ENCODE results near the gene TPRA1.

The TPRA1 gene

GRCh38 chr3:127588806-127589577 lies 1.5 kb downstream of the TPRA1 start:
- no peak for DNase-seq

- no peak for DNase-seq
Observed at GRCh38 chr3:127587876-127588275, 2.7 kb downstream of the TPRA1 start.

DNA sequence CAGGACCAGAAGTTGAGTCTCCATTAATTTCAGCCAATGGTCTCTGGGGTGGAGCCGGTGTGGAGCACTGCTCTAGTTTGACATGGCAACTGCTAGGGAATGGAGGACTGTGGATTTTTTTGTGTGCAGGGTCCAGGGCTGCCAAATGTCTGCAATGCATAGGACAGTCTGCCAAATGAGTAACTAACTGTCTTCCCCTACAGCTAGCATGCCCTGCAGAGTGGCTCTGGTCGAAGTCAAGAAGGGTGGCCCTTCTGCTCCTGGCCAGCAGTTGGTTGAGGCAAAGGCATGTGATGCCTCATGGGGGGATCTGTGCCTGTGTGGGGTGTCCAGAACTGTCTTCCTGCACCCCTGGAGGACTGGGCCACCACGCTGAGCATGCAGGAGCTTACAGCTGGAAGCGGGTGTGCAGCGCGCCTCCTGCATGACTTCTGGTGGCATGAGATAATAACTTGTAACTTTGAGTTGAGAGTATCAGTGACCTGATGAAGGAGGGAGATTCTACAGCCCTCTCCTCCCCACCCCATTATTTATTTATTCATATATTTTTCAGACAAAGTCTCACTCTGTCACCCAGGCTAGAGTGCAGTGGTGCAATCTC lies 4.6 kb downstream of the TPRA1 start:
- DNase-seq, result no peak

DNA sequence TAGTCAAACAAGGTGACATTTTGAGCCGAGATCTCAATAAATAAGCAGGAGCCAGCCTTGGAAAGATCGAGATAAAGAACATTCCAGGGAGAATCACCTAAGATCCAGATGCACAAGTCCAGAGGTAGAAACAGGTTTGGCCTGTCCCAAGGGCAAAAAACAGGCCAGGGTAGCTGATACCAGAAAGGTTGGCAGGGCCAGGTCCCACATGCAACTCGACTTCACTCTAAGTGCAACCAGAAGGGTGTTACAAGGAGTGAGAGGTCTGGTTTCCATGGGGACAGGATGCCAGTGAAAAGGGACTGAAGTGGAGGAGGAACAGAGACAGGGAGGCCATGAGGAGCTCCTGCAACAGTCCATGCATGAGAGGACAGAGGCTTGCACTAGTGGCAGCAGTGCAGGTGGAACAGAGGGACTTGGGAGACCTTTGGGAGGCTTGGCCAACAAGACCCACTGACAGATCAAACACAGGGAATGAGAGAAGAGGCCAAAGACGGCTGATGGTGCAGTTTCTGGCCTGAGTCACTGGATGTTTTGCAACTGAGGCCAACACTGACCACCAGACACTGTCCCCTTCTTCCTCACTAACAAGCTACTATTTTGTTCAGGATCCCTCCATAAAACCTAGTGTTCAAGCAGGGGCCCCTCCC lies 5.2 kb downstream of the TPRA1 start:
- no peak for DNase-seq

GRCh38 chr3:127584734-127585133 lies 5.8 kb downstream of the TPRA1 start:
- DNase-seq, result no peak

DNA sequence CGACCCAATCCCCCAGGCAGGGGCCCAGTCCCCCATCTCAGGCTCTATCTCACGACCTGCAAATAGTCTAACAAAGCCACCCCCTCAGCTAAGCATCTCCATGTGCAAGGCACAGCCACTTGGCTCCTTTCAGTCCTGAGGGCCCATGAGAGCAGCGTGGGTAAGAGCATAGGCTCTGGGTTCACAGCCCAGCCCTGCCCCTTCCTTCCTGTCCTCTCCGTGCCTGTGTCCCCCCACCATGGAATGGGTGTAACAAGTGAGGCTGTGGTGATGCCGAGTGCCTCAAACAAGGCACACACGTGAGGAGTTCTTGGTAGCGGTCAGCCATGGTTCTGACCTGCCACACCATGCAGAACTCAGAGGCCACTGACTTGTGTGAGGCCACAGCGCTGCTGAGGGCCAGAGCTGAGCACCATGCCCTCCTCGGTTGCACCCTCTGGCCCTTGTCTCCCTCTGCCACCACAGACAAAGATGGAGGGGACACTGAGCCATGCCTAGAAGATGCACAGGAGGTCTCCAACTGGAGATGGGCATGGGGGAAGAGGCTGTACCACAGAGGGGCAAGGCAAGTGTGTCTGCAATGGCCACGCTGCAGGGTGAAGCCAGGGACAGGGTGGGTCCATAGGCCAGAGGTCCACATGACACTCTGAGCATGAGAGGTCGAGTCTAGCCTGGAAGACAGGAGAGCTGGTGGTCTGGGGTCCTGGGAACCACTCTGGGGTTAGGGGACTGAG lies 10.0 kb downstream of the TPRA1 start:
- no peak for DNase-seq

- no peak for DNase-seq
Observed at GRCh38 chr3:127578802-127579201, 11.7 kb downstream of the TPRA1 start.

DNA sequence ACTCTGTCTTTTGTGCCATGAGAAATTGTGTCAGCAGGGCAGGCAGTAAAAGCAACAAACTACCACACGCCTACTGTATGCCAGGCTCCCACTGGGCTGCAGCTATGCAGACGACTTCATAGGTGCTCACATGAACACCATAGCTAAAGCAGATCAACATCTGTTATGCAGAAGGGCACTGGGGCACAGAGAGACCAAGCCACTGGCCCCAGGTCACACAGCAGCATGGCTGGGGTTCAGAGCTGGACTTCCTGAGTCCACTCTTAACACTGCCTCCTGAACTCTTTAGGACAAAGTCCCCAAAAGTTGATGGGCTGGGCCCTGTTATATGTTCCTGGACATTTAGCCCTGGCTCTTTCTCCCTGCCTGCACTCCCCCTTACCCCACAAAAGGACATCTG lies 12.4 kb downstream of the TPRA1 start:
- no peak for DNase-seq

- DNase-seq, result no peak
Observed at GRCh38 chr3:127577448-127577847, 13.1 kb downstream of the TPRA1 start.

DNA sequence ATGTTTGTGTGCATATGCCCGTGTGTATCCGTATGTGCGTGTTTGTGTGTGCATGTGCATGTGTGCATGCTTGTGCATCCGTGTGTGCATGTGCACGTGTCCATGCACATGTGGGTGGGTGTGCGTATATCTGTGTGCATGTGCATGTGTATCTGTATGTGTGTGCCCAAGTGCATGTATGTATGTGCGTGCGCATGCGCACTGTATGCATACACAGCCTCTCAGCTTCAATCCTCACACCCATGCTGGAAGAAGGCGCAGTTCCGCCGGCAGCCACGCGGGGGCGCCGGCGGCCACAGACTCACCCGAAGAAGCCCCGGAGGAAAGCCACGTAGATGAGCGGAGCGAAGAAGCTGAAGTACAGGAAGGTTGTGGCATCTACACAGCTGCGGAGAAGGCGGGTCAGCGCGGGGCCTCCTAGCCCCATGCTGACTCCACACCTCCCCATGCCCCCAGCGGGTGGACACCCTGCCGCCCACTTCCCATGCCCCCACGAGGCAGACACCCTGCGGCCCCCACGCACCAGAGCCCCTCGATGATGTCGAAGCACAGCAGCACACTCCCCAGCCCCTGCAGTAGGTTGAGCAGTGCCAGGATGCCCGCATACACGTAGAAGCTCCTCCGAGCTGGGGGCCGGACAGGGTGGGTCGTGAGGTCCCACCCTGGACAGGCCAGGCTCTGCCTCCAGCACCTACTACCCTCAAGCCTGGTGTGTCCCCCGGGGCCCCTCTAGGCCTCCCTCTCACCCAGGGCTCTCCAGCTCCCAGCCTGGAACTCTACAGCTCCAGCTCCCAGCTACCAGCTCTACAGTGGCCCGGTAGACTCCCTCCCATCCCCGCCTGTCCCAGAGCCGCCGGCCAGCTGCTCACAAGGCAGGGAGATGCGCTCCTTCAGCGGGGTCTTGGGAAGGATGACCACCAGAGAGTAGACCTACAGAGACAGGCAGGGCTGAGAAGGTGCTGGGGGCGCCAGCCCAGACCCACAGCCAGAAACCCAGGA lies 15.4 kb downstream of the TPRA1 start:
- peak; percentile 90 for DNase-seq

DNA sequence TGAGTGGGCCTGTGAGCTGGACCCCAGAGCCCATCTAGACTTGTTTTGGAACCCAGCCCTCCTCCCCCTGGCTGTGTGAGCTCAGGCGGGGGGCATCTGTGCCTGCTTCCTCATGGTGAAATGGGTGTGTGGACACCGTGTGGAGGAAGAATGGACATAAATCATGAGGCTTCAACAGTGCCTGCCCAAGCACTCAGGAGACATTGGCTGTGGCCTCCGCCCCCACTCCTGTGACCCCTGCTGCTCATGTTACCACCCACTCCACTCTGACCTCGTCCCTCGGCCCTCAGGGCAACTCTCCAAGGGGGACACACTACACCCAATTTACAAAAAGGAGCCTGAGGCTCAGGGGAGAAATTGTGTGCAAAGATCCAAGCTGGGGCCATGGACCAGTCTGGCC lies 16.6 kb downstream of the TPRA1 start:
- DNase-seq, result no peak

- no peak for DNase-seq
Observed at GRCh38 chr3:127573401-127573800, 17.1 kb downstream of the TPRA1 start.

DNA sequence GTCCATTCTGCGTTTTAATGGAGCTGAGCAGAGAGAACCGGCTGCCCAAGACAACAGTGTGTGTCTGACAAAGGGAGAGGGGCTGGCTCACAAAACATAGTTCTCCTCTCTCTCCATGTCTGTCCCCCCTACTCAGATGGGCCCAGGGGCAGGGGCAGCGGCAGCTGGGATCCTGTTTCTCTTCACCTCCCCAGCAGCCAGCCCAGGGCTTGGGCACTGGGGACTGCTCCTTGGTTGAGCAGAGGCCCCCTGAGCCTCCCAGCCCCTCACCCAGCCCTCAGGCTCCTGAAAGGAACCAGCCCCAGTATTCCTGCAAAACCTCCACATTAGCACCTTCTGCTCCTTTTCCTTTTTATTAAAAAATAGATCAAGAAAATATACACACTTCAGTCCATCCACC lies 17.8 kb downstream of the TPRA1 start:
- DNase-seq, result no peak

GRCh38 chr3:127572186-127572585 lies 18.3 kb downstream of the TPRA1 start:
- no peak for DNase-seq

GRCh38 chr3:127570520-127570919 lies 20.0 kb downstream of the TPRA1 start:
- no peak for DNase-seq

DNA sequence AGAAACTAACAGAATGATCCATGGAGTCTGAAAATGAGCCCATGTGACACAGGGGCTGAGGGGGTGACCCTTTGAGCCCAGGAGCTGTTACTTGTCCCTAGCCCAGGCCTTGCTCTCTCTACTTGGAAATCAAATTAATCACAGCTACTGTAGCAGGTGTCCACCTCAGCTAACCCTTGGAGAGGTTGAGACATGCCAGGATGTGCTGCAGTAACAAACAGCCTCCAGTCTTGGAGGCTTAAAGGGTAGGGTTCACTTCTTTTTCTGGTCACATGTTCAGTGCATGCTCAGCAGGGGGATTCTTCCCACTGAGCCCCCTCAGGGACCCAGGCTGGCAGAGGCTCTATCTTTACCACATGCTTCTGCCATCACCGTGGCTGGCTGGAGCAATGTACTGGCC lies 21.4 kb downstream of the TPRA1 start:
- no peak for DNase-seq

DNA sequence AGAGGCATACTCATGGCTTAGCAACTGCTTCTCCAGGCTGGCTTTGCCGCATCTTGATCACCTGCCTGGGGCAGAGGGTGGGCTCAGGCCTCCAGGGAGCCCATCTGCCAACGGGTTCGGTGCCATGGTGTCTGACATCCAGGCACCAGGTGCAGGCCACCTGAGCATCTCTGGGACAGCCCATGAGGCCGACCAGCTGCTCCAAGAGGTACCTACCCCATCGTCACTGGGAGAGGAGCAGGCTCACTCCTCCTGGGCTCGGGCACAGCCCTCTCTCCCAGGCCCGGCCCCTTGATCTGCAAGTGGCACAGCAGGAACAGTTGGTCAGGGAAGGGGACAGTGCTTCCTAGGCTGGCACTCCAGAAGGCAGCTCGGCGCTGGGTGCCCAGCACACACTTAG lies 21.9 kb downstream of the TPRA1 start:
- DNase-seq, result no peak

- no peak for DNase-seq
Observed at GRCh38 chr3:127566833-127567232, 23.7 kb downstream of the TPRA1 start.

DNA sequence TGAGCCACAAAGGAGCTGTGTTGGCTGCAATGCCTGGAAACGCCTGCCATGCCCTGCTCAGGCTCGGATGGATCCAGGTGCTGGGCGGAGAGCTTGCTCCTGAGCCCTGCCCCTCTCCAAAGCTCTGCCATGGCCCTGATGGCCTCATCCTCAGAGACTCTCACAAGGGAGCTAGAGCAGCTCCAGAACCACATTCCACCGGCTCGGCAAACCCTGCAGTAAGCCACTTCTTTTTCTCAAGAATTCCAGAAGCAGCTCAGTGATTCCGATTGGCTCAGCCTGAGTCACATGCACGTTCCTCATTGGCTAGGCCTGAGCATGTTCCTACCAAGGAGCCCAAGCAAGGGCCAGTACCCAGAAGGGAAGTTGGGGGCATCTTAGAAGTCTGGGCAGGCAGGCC lies 24.8 kb downstream of the TPRA1 start:
- no peak for DNase-seq

DNA sequence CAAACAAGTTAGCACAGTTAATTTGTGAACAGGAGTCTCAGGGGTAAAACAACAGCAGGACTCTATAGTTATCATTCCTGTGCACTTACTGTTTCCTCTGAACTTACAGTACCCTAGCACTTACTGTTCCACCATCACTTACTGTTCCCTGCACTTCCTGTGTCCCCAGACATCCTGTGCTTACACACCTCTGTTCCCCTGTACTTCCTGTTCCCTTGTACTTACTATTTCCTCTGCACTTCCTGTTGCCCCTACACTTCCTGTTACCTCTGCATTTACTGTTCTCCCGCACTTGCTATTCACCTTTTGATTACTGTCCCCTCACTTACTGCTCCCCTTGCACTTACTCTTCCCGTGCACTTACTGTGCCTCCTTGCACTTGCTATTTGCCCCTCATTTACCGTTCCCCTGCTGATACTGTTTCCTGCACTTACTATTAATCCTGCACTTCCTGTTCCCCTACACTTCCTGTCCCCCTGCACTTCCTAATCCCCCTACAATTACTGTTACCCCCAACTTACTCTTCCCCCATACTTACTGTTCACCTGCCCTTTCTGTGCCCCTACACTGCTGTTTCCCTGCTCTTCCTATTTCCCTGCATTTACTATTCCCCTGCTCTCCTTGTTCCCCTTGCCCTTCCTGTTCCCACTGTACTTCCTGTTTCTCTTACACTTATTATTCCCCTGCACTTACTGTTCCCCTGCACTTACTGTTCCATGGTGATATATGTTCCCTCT lies 30.3 kb downstream of the TPRA1 start:
- DNase-seq, result no peak

- DNase-seq, result no peak
Observed at GRCh38 chr3:127556565-127556964, 34.0 kb downstream of the TPRA1 start.

DNA sequence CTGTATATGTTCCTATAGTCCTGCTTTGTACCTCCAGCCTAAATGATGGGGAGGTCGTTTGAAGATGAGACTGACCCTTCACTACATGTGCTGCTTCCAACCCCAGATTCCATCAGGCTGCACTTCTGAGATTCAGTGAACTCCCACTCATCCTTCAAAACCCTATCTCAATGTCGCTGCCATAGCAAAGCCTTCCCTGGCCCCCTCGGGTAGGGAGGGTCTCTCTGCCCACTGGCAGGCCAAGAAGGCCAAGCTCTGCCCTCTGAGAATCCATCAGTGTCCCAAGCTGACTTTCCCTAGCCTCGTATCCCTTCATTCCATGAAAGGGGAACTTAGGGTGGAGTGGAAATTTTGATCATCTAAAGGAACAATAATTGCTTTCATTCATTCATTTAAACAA lies 35.4 kb downstream of the TPRA1 start:
- DNase-seq, result no peak

All from CD4-positive, alpha-beta T cell treated with Interleukin-15 for 1 hour (primary cell).